Activated T-helper 17 cell treated with anti-CD3 and anti-CD28 coated beads, Interleukin-2, amount 50 U/mL, for 72 hours (primary cell): ENCODE data around the gene SULT1C4. TPM values are rescaled to one million over a fixed set of nuclear protein-coding genes. Genes with fewer than 3 reads are reported as not detected.
A peak's percentile ranks its signal among the peaks of the same experiment; 100 is the strongest.

ENCODE experiments used
- ATAC-seq: fragments of 150-1000 bp; cut with Tn5 transposase; replicated peaks from 2 replicates; pipeline ENCODE4 v1.10.0; 2021; ENCODE audit warnings: mild to moderate bottlenecking, moderate library complexity
- H3K27ac Mint-ChIP-seq: one replicate; pipeline ENCODE4 v1.8.0; 2022; ENCODE audit warnings: mixed read lengths
- H3K27me3 Mint-ChIP-seq: one replicate; pipeline ENCODE4 v1.8.0; 2022; ENCODE audit warnings: mixed read lengths
- H3K36me3 Mint-ChIP-seq: one replicate; pipeline ENCODE4 v1.8.0; 2022; ENCODE audit warnings: low read depth, mild to moderate bottlenecking, mixed read lengths
- H3K4me1 Mint-ChIP-seq: one replicate; pipeline ENCODE4 v1.8.0; 2022; ENCODE audit warnings: mixed read lengths
- H3K4me3 Mint-ChIP-seq: one replicate; pipeline ENCODE4 v1.8.0; 2022; ENCODE audit warnings: mild to moderate bottlenecking, mixed read lengths
- H3K9me3 Mint-ChIP-seq: one replicate; pipeline ENCODE4 v1.8.0; 2022; ENCODE audit warnings: mixed read lengths
- total RNA-seq, 2 donors: library from RNA; stranded (reverse); gene quantifications; one replicate each; pipeline ENCODE4 v1.2.3, GENCODE V29; 2022

Gene SULT1C4
- total RNA-seq, 2 donors from 2014 or later = not detected

GRCh38 chr2:108385411-108386071, 7.8 kb downstream of the SULT1C4 start:
- Mint-ChIP-seq H3K9me3 (no peaks in the 10 kb centered on the region), H3K27me3 (peaks cover 13% of the 10 kb centered on the region), H3K36me3 (no peaks in the 10 kb centered on the region), H3K4me3 (no peak overlapping the region), H3K4me1 (peaks cover 4% of the 10 kb centered on the region), H3K27ac (no peak overlapping the region)
- ATAC-seq = peak; percentile 32

- Mint-ChIP-seq H3K27ac (no peak overlapping the region), H3K9me3 (peaks cover 6% of the 10 kb centered on the region), H3K36me3 (no peaks in the 10 kb centered on the region), H3K4me3 (no peak overlapping the region), H3K4me1 (peaks cover 4% of the 10 kb centered on the region), H3K27me3 (peaks cover 18% of the 10 kb centered on the region)
- no peak for ATAC-seq
Observed at GRCh38 chr2:108388045-108388444, 10.3 kb downstream of the SULT1C4 start.

GRCh38 chr2:108390340-108390739, 12.6 kb downstream of the SULT1C4 start:
- H3K4me3 Mint-ChIP-seq = no peak overlapping the region
- no peak overlapping the region for H3K27ac Mint-ChIP-seq
- H3K27me3 Mint-ChIP-seq = peaks cover 14% of the 10 kb centered on the region
- H3K36me3 Mint-ChIP-seq = no peaks in the 10 kb centered on the region
- H3K4me1 Mint-ChIP-seq = peaks cover 4% of the 10 kb centered on the region
- peaks cover 8% of the 10 kb centered on the region for H3K9me3 Mint-ChIP-seq
- ATAC-seq = no peak

DNA sequence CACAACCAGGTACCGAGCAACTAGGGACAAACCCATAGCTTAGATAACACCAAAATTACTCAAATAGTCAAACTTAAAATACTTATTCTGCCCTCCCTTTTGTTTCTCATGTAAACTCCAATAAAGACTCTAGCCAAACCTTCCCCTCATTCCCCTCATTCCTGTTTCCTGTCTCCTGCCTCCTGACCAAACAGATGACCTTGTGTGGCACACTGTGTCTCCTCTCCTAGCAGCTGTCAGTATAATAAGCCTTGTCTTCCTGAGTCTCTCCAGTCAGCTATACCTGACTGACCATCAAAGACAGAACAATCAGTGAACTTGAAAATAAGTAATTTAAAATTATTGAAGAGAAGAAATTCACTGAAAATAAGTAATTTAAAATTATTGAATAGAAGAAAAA, 14.3 kb downstream of the SULT1C4 start:
- no peak overlapping the region for H3K4me3 Mint-ChIP-seq

GRCh38 chr2:108393197-108393596, 15.4 kb downstream of the SULT1C4 start:
- Mint-ChIP-seq H3K4me1 (no peaks in the 10 kb centered on the region), H3K9me3 (peaks cover 8% of the 10 kb centered on the region), H3K27ac (no peak overlapping the region), H3K36me3 (no peaks in the 10 kb centered on the region), H3K27me3 (peaks cover 13% of the 10 kb centered on the region), H3K4me3 (no peak overlapping the region)
- no peak for ATAC-seq

More for the DNA sequence above, 14.3 kb downstream of the SULT1C4 start:
- Mint-ChIP-seq H3K36me3 (no peaks in the 10 kb centered on the region), H3K27ac (no peak overlapping the region), H3K9me3 (peaks cover 8% of the 10 kb centered on the region), H3K4me1 (no peaks in the 10 kb centered on the region), H3K27me3 (peaks cover 14% of the 10 kb centered on the region)
- no peak for ATAC-seq

DNA sequence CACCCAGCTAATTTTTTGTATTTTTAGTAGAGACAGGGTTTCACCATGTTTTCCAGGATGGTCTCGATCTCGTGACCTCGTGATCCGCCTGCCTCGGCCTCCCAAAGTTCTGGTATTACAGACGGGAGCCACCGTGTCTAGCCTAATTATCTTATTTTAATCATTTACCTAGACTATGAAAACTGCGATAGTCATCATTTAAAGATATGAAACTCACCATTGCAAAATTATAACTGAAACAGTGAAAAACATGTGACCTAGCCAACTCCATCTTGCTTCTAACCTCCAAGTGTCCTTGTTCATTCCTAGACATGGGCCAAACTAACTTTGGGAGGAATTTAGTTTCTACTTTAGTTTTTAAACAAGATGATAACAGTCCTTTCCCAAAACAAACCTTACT, 17.4 kb downstream of the SULT1C4 start:
- no peaks in the 10 kb centered on the region for H3K36me3 Mint-ChIP-seq
- ATAC-seq = no peak
- no peak overlapping the region for H3K4me3 Mint-ChIP-seq
- peaks cover 7% of the 10 kb centered on the region for H3K27me3 Mint-ChIP-seq
- H3K27ac Mint-ChIP-seq = no peak overlapping the region
- no peaks in the 10 kb centered on the region for H3K4me1 Mint-ChIP-seq
- peaks cover 13% of the 10 kb centered on the region for H3K9me3 Mint-ChIP-seq

DNA sequence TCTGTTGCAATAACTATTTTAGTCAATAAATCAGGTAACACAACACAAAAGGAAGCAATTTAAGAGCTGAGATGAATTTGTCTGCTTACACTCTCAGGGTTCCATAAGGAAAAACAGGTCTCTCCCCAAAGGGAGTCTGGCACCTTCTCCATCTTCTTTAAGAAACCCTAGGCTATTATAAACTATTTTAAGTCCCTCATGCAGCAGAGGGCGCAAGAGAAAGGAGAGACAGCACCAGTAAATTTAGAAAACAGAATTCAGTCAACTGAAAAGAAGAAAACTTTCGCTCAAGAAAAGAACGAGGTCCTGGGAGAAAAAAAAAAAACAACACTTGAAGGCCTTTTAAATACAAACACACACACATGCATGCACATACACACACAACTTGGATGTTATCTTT, 19.1 kb downstream of the SULT1C4 start:
- Mint-ChIP-seq H3K36me3 (no peaks in the 10 kb centered on the region), H3K9me3 (peaks cover 18% of the 10 kb centered on the region)
- no peak for ATAC-seq

DNA sequence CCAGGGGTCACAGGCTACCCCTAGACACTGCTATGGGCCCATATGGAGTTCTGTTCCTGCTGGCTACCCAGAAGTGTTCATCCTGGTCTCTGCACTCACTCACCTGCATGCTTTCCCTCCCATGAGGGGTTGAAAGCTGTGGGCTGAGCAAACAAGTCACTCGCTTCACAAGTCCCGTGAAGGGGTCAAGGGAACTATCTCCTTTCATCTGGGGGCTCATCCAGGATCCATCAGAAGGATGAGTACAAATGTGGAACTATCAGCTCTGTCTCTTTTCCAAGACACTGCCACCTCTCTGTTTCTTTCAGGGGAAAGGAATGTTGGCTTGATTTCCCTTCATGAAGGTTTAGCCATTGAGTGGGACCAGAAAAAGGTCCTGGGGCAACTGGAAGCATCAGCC, 21.7 kb downstream of the SULT1C4 start:
- Mint-ChIP-seq H3K4me1 (no peaks in the 10 kb centered on the region), H3K4me3 (no peak overlapping the region), H3K27ac (no peak overlapping the region), H3K9me3 (peaks cover 18% of the 10 kb centered on the region), H3K36me3 (no peaks in the 10 kb centered on the region), H3K27me3 (peaks cover 4% of the 10 kb centered on the region)
- no peak for ATAC-seq

More for the DNA sequence above, 19.1 kb downstream of the SULT1C4 start:
- H3K27ac Mint-ChIP-seq = no peak overlapping the region
- H3K27me3 Mint-ChIP-seq = peaks cover 5% of the 10 kb centered on the region
- H3K4me3 Mint-ChIP-seq = no peak overlapping the region
- no peaks in the 10 kb centered on the region for H3K4me1 Mint-ChIP-seq

GRCh38 chr2:108401800-108402199, 24.0 kb downstream of the SULT1C4 start:
- Mint-ChIP-seq H3K36me3 (no peaks in the 10 kb centered on the region), H3K9me3 (peaks cover 31% of the 10 kb centered on the region), H3K27ac (no peak overlapping the region), H3K4me3 (no peak overlapping the region), H3K27me3 (peaks cover 4% of the 10 kb centered on the region), H3K4me1 (no peaks in the 10 kb centered on the region)
- no peak for ATAC-seq

GRCh38 chr2:108403494-108403893, 25.7 kb downstream of the SULT1C4 start:
- no peak overlapping the region for H3K4me3 Mint-ChIP-seq
- H3K4me1 Mint-ChIP-seq = no peaks in the 10 kb centered on the region
- peaks cover 31% of the 10 kb centered on the region for H3K9me3 Mint-ChIP-seq
- peaks cover 7% of the 10 kb centered on the region for H3K27me3 Mint-ChIP-seq
- H3K36me3 Mint-ChIP-seq = no peaks in the 10 kb centered on the region
- no peak for ATAC-seq
- H3K27ac Mint-ChIP-seq = no peak overlapping the region

- peaks cover 13% of the 10 kb centered on the region for H3K27me3 Mint-ChIP-seq
- H3K36me3 Mint-ChIP-seq = no peaks in the 10 kb centered on the region
- no peak for ATAC-seq
- no peak overlapping the region for H3K4me3 Mint-ChIP-seq
- H3K4me1 Mint-ChIP-seq = no peaks in the 10 kb centered on the region
- peaks cover 28% of the 10 kb centered on the region for H3K9me3 Mint-ChIP-seq
- no peak overlapping the region for H3K27ac Mint-ChIP-seq
Observed at GRCh38 chr2:108404784-108405397, 27.1 kb downstream of the SULT1C4 start.

DNA sequence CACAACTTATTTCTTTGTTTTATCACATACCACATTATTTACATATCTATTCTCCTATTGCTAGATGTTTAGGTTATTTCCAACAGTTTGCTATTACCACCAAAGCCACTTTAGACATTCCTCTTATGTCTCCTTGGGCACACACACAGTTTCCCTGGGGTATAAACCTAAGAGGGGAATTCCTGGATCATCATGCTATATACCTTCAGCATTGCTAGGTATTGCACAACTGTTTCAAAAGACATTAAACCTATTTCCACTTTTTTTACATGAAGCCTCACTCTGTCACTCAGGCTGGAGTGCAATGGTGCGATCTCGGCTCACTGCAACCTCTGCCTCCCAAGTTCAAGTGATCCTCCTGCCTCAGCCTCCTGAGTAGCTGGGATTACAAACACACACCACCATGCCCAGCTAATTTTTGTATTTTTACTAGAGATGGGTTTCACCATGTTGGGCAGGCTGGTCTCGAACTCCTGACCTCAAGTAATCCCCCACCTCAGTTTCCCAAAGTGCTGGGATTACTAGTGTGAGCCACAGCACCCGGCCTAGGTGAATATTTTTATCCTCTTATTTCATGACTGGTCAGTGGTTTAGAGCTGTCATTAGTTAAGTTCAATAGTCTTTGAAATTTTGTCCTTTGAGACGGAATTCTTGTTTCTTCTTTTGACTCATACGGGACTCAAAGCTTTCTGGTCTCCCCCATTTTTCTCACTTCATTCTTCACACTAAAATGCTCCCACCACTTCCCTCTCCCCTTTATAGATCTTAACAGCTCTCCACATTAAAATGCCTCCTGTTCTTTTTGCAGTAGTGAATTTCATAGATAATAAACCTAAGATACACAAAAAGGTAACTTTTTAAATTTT, 30.3 kb downstream of the SULT1C4 start:
- no peaks in the 10 kb centered on the region for H3K4me1 Mint-ChIP-seq
- no peaks in the 10 kb centered on the region for H3K36me3 Mint-ChIP-seq
- no peak overlapping the region for H3K4me3 Mint-ChIP-seq
- ATAC-seq = no peak
- peaks cover 15% of the 10 kb centered on the region for H3K9me3 Mint-ChIP-seq
- H3K27ac Mint-ChIP-seq = no peak overlapping the region
- peaks cover 9% of the 10 kb centered on the region for H3K27me3 Mint-ChIP-seq

GRCh38 chr2:108409768-108410167, 32.0 kb downstream of the SULT1C4 start:
- H3K9me3 Mint-ChIP-seq = peaks cover 10% of the 10 kb centered on the region
- no peak overlapping the region for H3K4me3 Mint-ChIP-seq

GRCh38 chr2:108412995-108413710, 35.4 kb downstream of the SULT1C4 start:
- Mint-ChIP-seq H3K36me3 (no peaks in the 10 kb centered on the region), H3K27me3 (peaks cover 6% of the 10 kb centered on the region), H3K4me1 (no peaks in the 10 kb centered on the region), H3K4me3 (no peak overlapping the region), H3K9me3 (no peaks in the 10 kb centered on the region), H3K27ac (no peak overlapping the region)
- no peak for ATAC-seq

More at GRCh38 chr2:108409768-108410167, 32.0 kb downstream of the SULT1C4 start:
- H3K27ac Mint-ChIP-seq = no peak overlapping the region
- ATAC-seq = no peak
- peaks cover 9% of the 10 kb centered on the region for H3K27me3 Mint-ChIP-seq
- H3K4me1 Mint-ChIP-seq = no peaks in the 10 kb centered on the region
- H3K36me3 Mint-ChIP-seq = no peaks in the 10 kb centered on the region
